ENCODE results near the gene INSRR. TPM values are rescaled to one million over a fixed set of nuclear protein-coding genes. Genes with fewer than 3 reads are reported as not detected.

The INSRR gene
- total and polyA plus RNA-seq, 10 donors = under 0.01 to 0.09 (median 0.09) TPM; not detected in 6

DNA sequence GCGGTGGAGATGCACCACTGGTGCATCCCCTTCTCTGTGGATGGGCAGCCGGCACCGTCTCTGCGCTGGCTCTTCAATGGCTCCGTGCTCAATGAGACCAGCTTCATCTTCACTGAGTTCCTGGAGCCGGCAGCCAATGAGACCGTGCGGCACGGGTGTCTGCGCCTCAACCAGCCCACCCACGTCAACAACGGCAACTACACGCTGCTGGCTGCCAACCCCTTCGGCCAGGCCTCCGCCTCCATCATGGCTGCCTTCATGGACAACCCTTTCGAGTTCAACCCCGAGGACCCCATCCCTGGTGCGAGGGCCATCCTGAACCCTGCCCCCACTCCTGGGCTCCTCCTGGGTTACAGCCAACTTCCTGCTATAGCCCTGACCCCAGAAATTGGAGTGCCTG lies 14.7 kb upstream of the INSRR start:
- no peak overlapping the region for H3K27ac ChIP-seq
- no peaks in the 10 kb centered on the region for H3K36me3 ChIP-seq
- no peak for DNase-seq
- 91 to 95% (median 94%) methylated on average over 13 to 18 of the region's 18 CpGs for WGBS, 5 donors
- TF ChIP-seq POLR2A (IDR thresholded peaks at IDR 0.05) (no peak), POLR2AphosphoS5 (IDR thresholded peaks at IDR 0.05) (no peak)
- TF ChIP-seq, protein P1, sequence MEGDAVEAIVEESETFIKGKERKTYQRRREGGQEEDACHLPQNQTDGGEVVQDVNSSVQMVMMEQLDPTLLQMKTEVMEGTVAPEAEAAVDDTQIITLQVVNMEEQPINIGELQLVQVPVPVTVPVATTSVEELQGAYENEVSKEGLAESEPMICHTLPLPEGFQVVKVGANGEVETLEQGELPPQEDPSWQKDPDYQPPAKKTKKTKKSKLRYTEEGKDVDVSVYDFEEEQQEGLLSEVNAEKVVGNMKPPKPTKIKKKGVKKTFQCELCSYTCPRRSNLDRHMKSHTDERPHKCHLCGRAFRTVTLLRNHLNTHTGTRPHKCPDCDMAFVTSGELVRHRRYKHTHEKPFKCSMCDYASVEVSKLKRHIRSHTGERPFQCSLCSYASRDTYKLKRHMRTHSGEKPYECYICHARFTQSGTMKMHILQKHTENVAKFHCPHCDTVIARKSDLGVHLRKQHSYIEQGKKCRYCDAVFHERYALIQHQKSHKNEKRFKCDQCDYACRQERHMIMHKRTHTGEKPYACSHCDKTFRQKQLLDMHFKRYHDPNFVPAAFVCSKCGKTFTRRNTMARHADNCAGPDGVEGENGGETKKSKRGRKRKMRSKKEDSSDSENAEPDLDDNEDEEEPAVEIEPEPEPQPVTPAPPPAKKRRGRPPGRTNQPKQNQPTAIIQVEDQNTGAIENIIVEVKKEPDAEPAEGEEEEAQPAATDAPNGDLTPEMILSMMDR (IDR thresholded peaks at IDR 0.05 in 8 of 11, conservative IDR thresholded peaks at IDR 0.05 in 3 of 11) = no peak
- H3K27me3 ChIP-seq (replicated peaks in 1 of 7) = peaks cover 0 to 36% (median 0%) of the 10 kb centered on the region in 7 donors
- intact Hi-C loops (cut with DNase I; ENCODE audit: low total_unique reads) = no loop called here
- H3K9me3 ChIP-seq = no peaks in the 10 kb centered on the region
- no peak overlapping the region for H3K4me3 ChIP-seq
- H3K4me1 ChIP-seq = no peaks in the 10 kb centered on the region

DNA sequence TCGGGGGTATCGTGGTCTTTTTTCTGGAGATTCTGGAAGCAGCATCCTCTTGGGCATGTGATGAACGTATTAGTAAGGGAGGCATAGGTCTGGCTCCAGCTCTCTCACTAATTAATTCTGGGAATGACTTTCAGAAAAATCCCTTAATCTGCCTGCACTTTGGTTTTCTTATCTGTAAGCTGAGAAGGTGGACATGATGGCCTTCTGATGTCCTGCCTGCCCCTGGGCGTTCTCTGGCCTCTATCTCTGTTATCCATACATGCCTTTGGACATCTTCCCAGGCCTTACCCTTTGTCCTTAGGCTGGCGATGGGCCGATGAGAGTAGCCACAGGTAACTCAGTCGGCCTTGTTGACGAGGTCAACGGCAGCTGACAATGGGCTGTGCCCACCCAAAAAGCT lies 10.5 kb upstream of the INSRR start:
- intact Hi-C loops (cut with DNase I; ENCODE audit: low total_unique reads) = no loop called here
- no peaks in the 10 kb centered on the region for H3K9me3 ChIP-seq
- no peak overlapping the region for H3K4me3 ChIP-seq
- no peaks in the 10 kb centered on the region for H3K36me3 ChIP-seq
- H3K27me3 ChIP-seq (replicated peaks in 1 of 7) = peaks cover 0 to 51% (median 12%) of the 10 kb centered on the region in 7 donors
- H3K4me1 ChIP-seq = peaks cover 0 to 7% (median 0%) of the 10 kb centered on the region in 6 donors
- 89 to 93% (median 90%) methylated on average over 9 of the region's 9 CpGs for WGBS, 5 donors
- no peak overlapping the region for H3K27ac ChIP-seq
- no peak for DNase-seq
- TF ChIP-seq POLR2AphosphoS5 (IDR thresholded peaks at IDR 0.05) (no peak), POLR2A (IDR thresholded peaks at IDR 0.05) (no peak)
- TF ChIP-seq, protein P1 (IDR thresholded peaks at IDR 0.05 in 8 of 11, conservative IDR thresholded peaks at IDR 0.05 in 3 of 11) = no peak

DNA sequence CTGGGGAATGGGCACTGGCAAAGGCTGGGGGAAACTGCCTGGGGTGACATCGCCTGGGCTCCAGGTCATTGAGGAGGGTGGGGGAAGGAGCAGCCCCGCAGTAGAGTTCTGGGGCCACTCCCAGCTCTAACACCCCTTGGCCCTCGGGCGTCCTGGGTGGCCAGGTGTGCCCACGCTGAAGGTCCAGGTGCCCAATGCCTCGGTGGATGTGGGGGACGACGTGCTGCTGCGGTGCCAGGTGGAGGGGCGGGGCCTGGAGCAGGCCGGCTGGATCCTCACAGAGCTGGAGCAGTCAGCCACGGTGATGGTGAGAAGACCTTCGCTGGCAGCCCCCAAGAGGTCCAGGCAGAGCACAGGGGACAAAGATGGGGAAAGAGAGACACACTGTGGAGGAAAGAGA lies 9.4 kb upstream of the INSRR start:
- TF ChIP-seq POLR2A (IDR thresholded peaks at IDR 0.05) = no peak
- TF ChIP-seq, protein P1 (IDR thresholded peaks at IDR 0.05 in 8 of 11, conservative IDR thresholded peaks at IDR 0.05 in 3 of 11) = no peak
- TF ChIP-seq POLR2AphosphoS5 (IDR thresholded peaks at IDR 0.05) = no peak
- WGBS, 5 donors = 82 to 92% (median 85%) methylated on average over 12 to 13 of the region's 13 CpGs
- DNase-seq = no peak
- Histone ChIP-seq H3K36me3 (no peaks in the 10 kb centered on the region), H3K9me3 (no peaks in the 10 kb centered on the region), H3K27me3 (replicated peaks in 1 of 7) (peaks cover 0 to 53% (median 12%) of the 10 kb centered on the region in 7 donors), H3K4me3 (no peak overlapping the region), H3K27ac (no peak overlapping the region), H3K4me1 (peaks cover 0 to 7% (median 0%) of the 10 kb centered on the region in 6 donors)
- intact Hi-C loops (cut with DNase I; ENCODE audit: low total_unique reads) = no loop called here

DNA sequence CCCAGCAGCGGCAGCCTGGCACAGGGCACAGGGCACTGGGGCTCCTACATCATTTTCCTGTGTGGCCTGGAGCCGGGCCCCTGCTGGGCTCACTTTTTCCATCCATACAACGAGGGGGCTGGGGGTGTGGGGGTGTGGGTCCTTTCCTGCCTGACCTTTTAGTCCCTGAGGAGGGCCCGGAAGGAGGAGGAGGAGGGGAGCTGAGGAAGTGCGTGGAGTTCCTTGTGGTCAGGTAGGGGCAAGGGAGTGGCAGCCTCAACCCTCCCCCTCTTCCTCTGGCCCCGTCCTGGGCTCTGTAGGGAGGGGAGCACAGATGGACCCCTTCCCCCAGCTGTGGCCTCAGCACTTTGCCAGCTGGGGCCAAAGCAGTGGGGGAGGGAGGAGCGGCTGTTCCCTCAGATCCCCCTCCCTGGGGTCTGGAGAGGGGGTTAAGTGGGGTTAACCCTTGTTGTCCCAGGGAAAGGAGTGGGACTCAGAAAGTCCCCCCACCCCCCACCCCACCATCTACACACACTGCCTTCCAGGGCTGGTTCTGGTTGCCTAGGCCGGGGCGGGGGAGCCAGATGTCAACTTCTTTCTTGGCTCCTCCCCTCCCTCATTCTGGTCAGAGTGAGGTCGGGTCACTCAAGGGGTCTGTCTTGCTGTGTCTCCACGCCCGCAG lies 7.5 kb upstream of the INSRR start:
- Histone ChIP-seq H3K9me3 (no peaks in the 10 kb centered on the region), H3K27me3 (replicated peaks in 1 of 7) (peaks cover 0 to 73% (median 22%) of the 10 kb centered on the region in 7 donors), H3K27ac (no peak overlapping the region), H3K4me3 (no peak overlapping the region), H3K36me3 (no peaks in the 10 kb centered on the region), H3K4me1 (peaks cover 0 to 12% (median under 1%) of the 10 kb centered on the region in 6 donors)
- no peak for DNase-seq
- intact Hi-C loops (cut with DNase I; ENCODE audit: low total_unique reads) = no loop called here
- TF ChIP-seq, protein P1 (IDR thresholded peaks at IDR 0.05 in 8 of 11, conservative IDR thresholded peaks at IDR 0.05 in 3 of 11) = no peak
- TF ChIP-seq POLR2AphosphoS5 (IDR thresholded peaks at IDR 0.05) (no peak), POLR2A (IDR thresholded peaks at IDR 0.05) (no peak)
- 35 to 51% (median 39%) methylated on average over 9 to 12 of the region's 12 CpGs for WGBS, 5 donors
